Measurements from ENCODE around the gene ZMYND8.
"Not testable (repeated sequence)": the region's sequence is repeated elsewhere in the genome, so short reads cannot be mapped to it uniquely, and the experiment has no call there.

GRCh38 chr20:47277535-47277872 is 79.0 kb downstream of the ZMYND8 start:
- not testable (repeated sequence) for TF ChIP-seq TRIM28 (IDR thresholded peaks at IDR 0.05; ENCODE audit: borderline replicate concordance, low read length); ZNF544 (tag by site-specific recombination; IDR thresholded peaks at IDR 0.05); CTCF (tag by site-specific recombination; IDR thresholded peaks at IDR 0.05); ATF2 (tag by site-specific recombination; IDR thresholded peaks at IDR 0.05; ENCODE audit: low read depth); RBAK (tag by site-specific recombination; IDR thresholded peaks at IDR 0.05); ZNF704 (tag by site-specific recombination; IDR thresholded peaks at IDR 0.05); ZBTB48 (tag by site-specific recombination; IDR thresholded peaks at IDR 0.05); ZNF398 (tag by site-specific recombination; IDR thresholded peaks at IDR 0.05); MYNN (tag by site-specific recombination; IDR thresholded peaks at IDR 0.05; ENCODE audit: borderline replicate concordance); ZNF391 (tag by site-specific recombination; IDR thresholded peaks at IDR 0.05; ENCODE audit: borderline replicate concordance, low read depth); YY1 (tag by site-specific recombination; IDR thresholded peaks at IDR 0.05); ZNF530 (tag by site-specific recombination; IDR thresholded peaks at IDR 0.05; ENCODE audit: low read depth)

Data from HEK293 (cell line).